HepG2 (cell line): Measurements from ENCODE around the gene TNFRSF6B. TPM values are rescaled to one million over a fixed set of nuclear protein-coding genes. Genes with fewer than 3 reads are reported as not detected.

ENCODE experiments used
- CREB1 ChIP-seq, 2 experiments: fragments of 450-650 bp in 1 of 2; IDR thresholded peaks; 2 replicates each; pipeline ENCODE4 v1.6.1; 2016 to 2017; ENCODE audit warnings: control low read depth in 1 of 2, mild to moderate bottlenecking in 1 of 2, missing compliant biosample characterization in 1 of 2, missing genetic modification characterization in 1 of 2
- HES4 ChIP-seq: sonication (generic); formaldehyde crosslinking; IDR thresholded peaks from 2 replicates; pipeline ENCODE4 v1.9.0; 2021; ENCODE audit warnings: mild to moderate bottlenecking, missing genetic modification reagents, borderline replicate concordance
- JUND ChIP-seq: sonication (generic); formaldehyde crosslinking; IDR thresholded peaks from 2 replicates; pipeline ENCODE4 v1.8.0; 2022; ENCODE audit warnings: mild to moderate bottlenecking, missing genetic modification reagents
- KDM2A ChIP-seq: sonication (generic); formaldehyde crosslinking; IDR thresholded peaks from 2 replicates; pipeline ENCODE4 v1.4.0; 2020; ENCODE audit warnings: low read depth, missing genetic modification reagents, borderline replicate concordance
- NPAS2 ChIP-seq: sonication (generic); formaldehyde crosslinking; IDR thresholded peaks from 2 replicates; pipeline ENCODE4 v1.8.0; 2022; ENCODE audit warnings: mild to moderate bottlenecking, missing genetic modification reagents, borderline replicate concordance
- RBFOX2 ChIP-seq: fragments of 200-400 bp; formaldehyde crosslinking; IDR thresholded peaks from 2 replicates; pipeline ENCODE4 v1.6.1; 2017; ENCODE audit warnings: low read depth, mild to moderate bottlenecking, low read length
- SKI ChIP-seq: fragments of 450-650 bp; IDR thresholded peaks from one replicate; pipeline ENCODE4 v1.6.1; 2018; ENCODE audit warnings: mild to moderate bottlenecking; ENCODE audit not compliant: partially characterized antibody
- THYN1 ChIP-seq: sonication (generic); formaldehyde crosslinking; IDR thresholded peaks from 2 replicates; pipeline ENCODE4 v1.8.1; 2023; ENCODE audit warnings: low read depth, mild to moderate bottlenecking, moderate library complexity, missing genetic modification reagents, borderline replicate concordance
- YEATS4 ChIP-seq: sonication (generic); formaldehyde crosslinking; IDR thresholded peaks from 2 replicates; pipeline ENCODE4 v1.4.0; 2020; ENCODE audit warnings: missing genetic modification reagents, borderline replicate concordance
- ZNF230 ChIP-seq: sonication (generic); formaldehyde crosslinking; IDR thresholded peaks from 2 replicates; pipeline ENCODE4 v1.4.0; 2020; ENCODE audit warnings: mild to moderate bottlenecking, missing genetic modification reagents
- ZNF619 ChIP-seq: sonication (generic); formaldehyde crosslinking; IDR thresholded peaks from 2 replicates; pipeline ENCODE4 v1.4.0; 2020; ENCODE audit warnings: mild to moderate bottlenecking, missing genetic modification reagents
- ZNF737 ChIP-seq: sonication (generic); formaldehyde crosslinking; IDR thresholded peaks from 2 replicates; pipeline ENCODE4 v1.5.0; 2020; ENCODE audit warnings: missing genetic modification reagents, mild to moderate bottlenecking, borderline replicate concordance
- ZNF768 ChIP-seq: sonication (generic); formaldehyde crosslinking; IDR thresholded peaks from 2 replicates; pipeline ENCODE4 v1.4.0; 2020; ENCODE audit warnings: missing genetic modification reagents
- ZNF773 ChIP-seq: sonication (generic); formaldehyde crosslinking; IDR thresholded peaks from 2 replicates; pipeline ENCODE4 v1.4.0; 2020; ENCODE audit warnings: missing genetic modification reagents, borderline replicate concordance
- polyA plus RNA-seq, 8 experiments: library from polyadenylated mRNA; depleted of rRNA in 3 of 8; stranded (reverse) in 7 of 8; unstranded in 1 of 8; fragments of >200 nt; fragmentation: Illumina TruSeq in 4 of 8; extraction: Trizol in 4 of 8; gene quantifications; 2 replicates each; pipeline versions ENCODE4 v1.2.1 to v1.2.3, GENCODE V29; 2011 to 2016; ENCODE audit warnings: low read depth in 4 of 8, missing spikeins in 1 of 8, mixed read lengths in 1 of 8; ENCODE audit not compliant: insufficient read depth in 1 of 8
- total RNA-seq, 5 experiments: library from RNA; depleted of rRNA; stranded (reverse); fragments of >200 nt; fragmentation: Illumina TruSeq; extraction: Trizol; gene quantifications; 2 replicates each; pipeline ENCODE4 v1.2.3, GENCODE V29; 2016; ENCODE audit warnings: low read depth in 1 of 5
- TF ChIP-seq, protein P1 (sequence below): sonication (generic); formaldehyde crosslinking; IDR thresholded peaks from 2 replicates; pipeline ENCODE4 v1.4.0; 2020; ENCODE audit warnings: missing genetic modification reagents
- TF ChIP-seq, protein P2 (sequence below): sonication (generic); formaldehyde crosslinking; IDR thresholded peaks from 2 replicates; pipeline ENCODE4 v1.8.0; 2022; ENCODE audit warnings: mild to moderate bottlenecking, missing genetic modification reagents, borderline replicate concordance
- TF ChIP-seq, protein P3 (sequence below): fragments of 450-650 bp; IDR thresholded peaks from 2 replicates; pipeline ENCODE4 v1.6.1; 2017; ENCODE audit warnings: mild to moderate bottlenecking
- TF ChIP-seq, protein P4 (sequence below): sonication (generic); formaldehyde crosslinking; IDR thresholded peaks from 2 replicates; pipeline ENCODE4 v1.4.0; 2020; ENCODE audit warnings: missing genetic modification reagents, borderline replicate concordance

TNFRSF6B gene
- total and polyA plus RNA-seq, 2 of the 13 experiments (the other 11 are each of a cell fraction or from before 2014, with no cell fraction given): 0.24 TPM; not detected in 1

DNA sequence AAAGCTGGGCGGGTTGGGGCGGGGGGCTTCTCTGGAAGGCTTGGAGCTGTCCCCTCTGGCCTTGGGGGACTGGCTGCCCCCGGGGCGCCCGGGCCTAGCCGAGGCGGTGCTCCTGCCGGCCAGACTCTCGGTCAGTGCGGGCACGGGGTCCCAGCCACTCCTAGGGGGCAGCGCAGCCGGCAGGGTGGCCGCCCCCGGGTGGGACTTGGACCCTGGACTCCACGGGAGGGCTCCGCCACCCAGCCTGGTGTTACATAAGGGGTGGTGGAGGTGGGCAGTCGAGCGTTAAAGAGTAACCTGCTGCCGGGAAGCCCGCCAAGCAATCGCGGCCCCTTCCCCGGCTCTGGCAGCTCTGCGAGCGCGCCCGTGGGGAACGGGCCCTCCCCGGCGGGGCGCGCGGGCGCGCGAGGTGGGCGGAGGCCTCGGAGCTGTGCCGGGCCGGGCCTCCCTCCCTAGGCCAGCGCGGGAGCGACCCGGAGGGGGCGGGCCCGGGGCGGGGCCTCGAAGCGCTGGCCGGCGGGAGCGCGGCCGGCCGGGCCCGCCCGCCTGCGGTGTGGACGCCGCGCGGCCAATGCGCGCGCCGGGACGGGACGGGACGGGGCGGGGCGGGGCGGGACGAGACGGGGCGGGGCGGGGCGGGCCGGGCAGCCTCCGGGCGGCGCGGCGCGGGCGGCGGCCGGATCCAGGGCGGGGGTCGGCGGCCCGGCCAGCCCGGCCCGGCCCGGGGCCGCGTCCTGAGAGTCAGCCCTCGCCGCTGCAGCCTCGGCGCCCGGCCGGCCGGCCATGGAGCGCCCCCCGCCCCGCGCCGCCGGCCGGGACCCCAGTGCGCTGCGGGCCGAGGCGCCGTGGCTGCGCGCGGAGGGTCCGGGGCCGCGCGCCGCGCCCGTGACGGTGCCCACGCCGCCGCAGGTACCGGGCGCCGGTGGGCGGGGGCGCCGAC, 42.9 kb downstream of the TNFRSF6B start, which contains the start of gene SLC2A4RG (continued):
- TF ChIP-seq SKI (peak; percentile 94), RBFOX2 (peak; percentile 98), ZNF230 (CRISPR knock-in tag) (no peak; the same call in 1 of the 2 replicates), KDM2A (CRISPR knock-in tag) (peak; percentile 95), YEATS4 (CRISPR knock-in tag) (peak; percentile 94), JUND (no peak), ZNF773 (CRISPR knock-in tag) (0 out of 2 replicates have a peak, but pooled peaks have one; percentile 72), THYN1 (CRISPR knock-in tag) (no peak), ZNF737 (CRISPR knock-in tag) (no peak), HES4 (peak; percentile 83; the same call in 1 of the 2 replicates), ZNF768 (peak; percentile 62; the same call in 1 of the 2 replicates), ZNF619 (CRISPR knock-in tag) (peak; percentile 96; the same call in 1 of the 2 replicates), CREB1 (IDR thresholded peaks at IDR 0.05) (no peak), CREB1 (CRISPR knock-in tag; IDR thresholded peaks at IDR 0.05) (no peak), NPAS2 (CRISPR knock-in tag) (no peak)
- TF ChIP-seq, protein P1, sequence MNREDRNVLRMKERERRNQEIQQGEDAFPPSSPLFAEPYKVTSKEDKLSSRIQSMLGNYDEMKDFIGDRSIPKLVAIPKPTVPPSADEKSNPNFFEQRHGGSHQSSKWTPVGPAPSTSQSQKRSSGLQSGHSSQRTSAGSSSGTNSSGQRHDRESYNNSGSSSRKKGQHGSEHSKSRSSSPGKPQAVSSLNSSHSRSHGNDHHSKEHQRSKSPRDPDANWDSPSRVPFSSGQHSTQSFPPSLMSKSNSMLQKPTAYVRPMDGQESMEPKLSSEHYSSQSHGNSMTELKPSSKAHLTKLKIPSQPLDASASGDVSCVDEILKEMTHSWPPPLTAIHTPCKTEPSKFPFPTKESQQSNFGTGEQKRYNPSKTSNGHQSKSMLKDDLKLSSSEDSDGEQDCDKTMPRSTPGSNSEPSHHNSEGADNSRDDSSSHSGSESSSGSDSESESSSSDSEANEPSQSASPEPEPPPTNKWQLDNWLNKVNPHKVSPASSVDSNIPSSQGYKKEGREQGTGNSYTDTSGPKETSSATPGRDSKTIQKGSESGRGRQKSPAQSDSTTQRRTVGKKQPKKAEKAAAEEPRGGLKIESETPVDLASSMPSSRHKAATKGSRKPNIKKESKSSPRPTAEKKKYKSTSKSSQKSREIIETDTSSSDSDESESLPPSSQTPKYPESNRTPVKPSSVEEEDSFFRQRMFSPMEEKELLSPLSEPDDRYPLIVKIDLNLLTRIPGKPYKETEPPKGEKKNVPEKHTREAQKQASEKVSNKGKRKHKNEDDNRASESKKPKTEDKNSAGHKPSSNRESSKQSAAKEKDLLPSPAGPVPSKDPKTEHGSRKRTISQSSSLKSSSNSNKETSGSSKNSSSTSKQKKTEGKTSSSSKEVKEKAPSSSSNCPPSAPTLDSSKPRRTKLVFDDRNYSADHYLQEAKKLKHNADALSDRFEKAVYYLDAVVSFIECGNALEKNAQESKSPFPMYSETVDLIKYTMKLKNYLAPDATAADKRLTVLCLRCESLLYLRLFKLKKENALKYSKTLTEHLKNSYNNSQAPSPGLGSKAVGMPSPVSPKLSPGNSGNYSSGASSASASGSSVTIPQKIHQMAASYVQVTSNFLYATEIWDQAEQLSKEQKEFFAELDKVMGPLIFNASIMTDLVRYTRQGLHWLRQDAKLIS: peak; percentile 92
- TF ChIP-seq, protein P2, sequence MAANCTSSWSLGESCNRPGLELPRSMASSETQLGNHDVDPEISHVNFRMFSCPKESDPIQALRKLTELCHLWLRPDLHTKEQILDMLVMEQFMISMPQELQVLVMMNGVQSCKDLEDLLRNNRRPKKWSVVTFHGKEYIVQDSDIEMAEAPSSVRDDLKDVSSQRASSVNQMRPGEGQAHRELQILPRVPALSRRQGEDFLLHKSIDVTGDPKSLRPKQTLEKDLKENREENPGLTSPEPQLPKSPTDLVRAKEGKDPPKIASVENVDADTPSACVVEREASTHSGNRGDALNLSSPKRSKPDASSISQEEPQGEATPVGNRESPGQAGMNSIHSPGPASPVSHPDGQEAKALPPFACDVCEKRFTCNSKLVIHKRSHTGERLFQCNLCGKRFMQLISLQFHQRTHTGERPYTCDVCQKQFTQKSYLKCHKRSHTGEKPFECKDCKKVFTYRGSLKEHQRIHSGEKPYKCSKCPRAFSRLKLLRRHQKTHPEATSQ: peak; percentile 72; the same call in 1 of the 2 replicates
- TF ChIP-seq, protein P3, sequence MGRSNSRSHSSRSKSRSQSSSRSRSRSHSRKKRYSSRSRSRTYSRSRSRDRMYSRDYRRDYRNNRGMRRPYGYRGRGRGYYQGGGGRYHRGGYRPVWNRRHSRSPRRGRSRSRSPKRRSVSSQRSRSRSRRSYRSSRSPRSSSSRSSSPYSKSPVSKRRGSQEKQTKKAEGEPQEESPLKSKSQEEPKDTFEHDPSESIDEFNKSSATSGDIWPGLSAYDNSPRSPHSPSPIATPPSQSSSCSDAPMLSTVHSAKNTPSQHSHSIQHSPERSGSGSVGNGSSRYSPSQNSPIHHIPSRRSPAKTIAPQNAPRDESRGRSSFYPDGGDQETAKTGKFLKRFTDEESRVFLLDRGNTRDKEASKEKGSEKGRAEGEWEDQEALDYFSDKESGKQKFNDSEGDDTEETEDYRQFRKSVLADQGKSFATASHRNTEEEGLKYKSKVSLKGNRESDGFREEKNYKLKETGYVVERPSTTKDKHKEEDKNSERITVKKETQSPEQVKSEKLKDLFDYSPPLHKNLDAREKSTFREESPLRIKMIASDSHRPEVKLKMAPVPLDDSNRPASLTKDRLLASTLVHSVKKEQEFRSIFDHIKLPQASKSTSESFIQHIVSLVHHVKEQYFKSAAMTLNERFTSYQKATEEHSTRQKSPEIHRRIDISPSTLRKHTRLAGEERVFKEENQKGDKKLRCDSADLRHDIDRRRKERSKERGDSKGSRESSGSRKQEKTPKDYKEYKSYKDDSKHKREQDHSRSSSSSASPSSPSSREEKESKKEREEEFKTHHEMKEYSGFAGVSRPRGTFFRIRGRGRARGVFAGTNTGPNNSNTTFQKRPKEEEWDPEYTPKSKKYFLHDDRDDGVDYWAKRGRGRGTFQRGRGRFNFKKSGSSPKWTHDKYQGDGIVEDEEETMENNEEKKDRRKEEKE: no peak
- TF ChIP-seq, protein P4, sequence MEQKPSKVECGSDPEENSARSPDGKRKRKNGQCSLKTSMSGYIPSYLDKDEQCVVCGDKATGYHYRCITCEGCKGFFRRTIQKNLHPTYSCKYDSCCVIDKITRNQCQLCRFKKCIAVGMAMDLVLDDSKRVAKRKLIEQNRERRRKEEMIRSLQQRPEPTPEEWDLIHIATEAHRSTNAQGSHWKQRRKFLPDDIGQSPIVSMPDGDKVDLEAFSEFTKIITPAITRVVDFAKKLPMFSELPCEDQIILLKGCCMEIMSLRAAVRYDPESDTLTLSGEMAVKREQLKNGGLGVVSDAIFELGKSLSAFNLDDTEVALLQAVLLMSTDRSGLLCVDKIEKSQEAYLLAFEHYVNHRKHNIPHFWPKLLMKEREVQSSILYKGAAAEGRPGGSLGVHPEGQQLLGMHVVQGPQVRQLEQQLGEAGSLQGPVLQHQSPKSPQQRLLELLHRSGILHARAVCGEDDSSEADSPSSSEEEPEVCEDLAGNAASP: peak; percentile 88
